Neural progenitor cell (in vitro differentiated cells): ENCODE results near the gene TMCO4.
A peak's percentile ranks its signal among the peaks of the same experiment; 100 is the strongest.

Experiments used
- EZH2phosphoT487 ChIP-seq: fragments of 200-600 bp; sonication (generic); IDR thresholded peaks from 2 replicates; pipeline ENCODE4 v1.6.1; 2017; ENCODE audit warnings: antibody characterized with exemption
- TF ChIP-seq, protein P1 (sequence below): fragments of 200-600 bp; sonication (generic); IDR thresholded peaks from 2 replicates; pipeline ENCODE4 v1.5.1; 2017; ENCODE audit warnings: antibody characterized with exemption, mild to moderate bottlenecking

- TF ChIP-seq, protein P1, sequence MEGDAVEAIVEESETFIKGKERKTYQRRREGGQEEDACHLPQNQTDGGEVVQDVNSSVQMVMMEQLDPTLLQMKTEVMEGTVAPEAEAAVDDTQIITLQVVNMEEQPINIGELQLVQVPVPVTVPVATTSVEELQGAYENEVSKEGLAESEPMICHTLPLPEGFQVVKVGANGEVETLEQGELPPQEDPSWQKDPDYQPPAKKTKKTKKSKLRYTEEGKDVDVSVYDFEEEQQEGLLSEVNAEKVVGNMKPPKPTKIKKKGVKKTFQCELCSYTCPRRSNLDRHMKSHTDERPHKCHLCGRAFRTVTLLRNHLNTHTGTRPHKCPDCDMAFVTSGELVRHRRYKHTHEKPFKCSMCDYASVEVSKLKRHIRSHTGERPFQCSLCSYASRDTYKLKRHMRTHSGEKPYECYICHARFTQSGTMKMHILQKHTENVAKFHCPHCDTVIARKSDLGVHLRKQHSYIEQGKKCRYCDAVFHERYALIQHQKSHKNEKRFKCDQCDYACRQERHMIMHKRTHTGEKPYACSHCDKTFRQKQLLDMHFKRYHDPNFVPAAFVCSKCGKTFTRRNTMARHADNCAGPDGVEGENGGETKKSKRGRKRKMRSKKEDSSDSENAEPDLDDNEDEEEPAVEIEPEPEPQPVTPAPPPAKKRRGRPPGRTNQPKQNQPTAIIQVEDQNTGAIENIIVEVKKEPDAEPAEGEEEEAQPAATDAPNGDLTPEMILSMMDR, result peak; percentile 14
- TF ChIP-seq EZH2phosphoT487, result no peak
Measured at GRCh38 chr1:19825298-19825697, 25.6 kb upstream of the TMCO4 start.
